C4-2B (cell line): ENCODE data around the gene OR6N1.

Source experiments
- H3K27ac ChIP-seq: fragments of 450-650 bp; 2 replicates; pipeline ENCODE4 v1.5.1; 2017
- ZFX ChIP-seq: fragments of 450-650 bp; IDR thresholded peaks from 2 replicates; pipeline ENCODE4 v1.6.1; 2017
- TF ChIP-seq, protein P1 (sequence below): fragments of 450-650 bp; conservative IDR thresholded peaks from 2 replicates; pipeline ENCODE4 v1.5.1; 2017; ENCODE audit warnings: mild to moderate bottlenecking

OR6N1 gene

DNA sequence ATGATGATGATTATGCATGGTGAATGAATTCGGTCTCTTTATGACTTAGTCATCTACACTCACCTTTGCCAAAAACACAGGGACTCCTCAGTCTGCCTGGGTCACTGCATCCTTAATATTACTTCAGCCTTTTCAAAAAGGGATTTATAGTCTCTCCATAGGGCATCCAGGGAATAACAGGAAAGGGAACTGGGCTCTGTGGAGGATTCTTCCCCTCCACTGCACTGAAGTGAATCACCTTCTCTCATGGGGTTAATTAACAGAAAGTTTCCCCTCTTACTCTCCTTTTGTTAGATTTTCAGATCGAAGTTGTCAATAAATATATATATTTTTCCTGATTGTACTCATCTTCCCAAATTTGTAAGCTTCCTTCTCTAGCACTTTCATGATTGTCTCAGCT, 51.4 kb downstream of the OR6N1 start, which contains the start of gene OR6K3:
Gene OR6K3 (minus strand): TSS at position 101 of the 400 bp plus-strand sequence. CDS start 2,605 bp downstream, outside the sequence.
- no peak within 1 kb of the TSS for H3K27ac ChIP-seq
- no peak for TF ChIP-seq ZFX
- TF ChIP-seq, protein P1, sequence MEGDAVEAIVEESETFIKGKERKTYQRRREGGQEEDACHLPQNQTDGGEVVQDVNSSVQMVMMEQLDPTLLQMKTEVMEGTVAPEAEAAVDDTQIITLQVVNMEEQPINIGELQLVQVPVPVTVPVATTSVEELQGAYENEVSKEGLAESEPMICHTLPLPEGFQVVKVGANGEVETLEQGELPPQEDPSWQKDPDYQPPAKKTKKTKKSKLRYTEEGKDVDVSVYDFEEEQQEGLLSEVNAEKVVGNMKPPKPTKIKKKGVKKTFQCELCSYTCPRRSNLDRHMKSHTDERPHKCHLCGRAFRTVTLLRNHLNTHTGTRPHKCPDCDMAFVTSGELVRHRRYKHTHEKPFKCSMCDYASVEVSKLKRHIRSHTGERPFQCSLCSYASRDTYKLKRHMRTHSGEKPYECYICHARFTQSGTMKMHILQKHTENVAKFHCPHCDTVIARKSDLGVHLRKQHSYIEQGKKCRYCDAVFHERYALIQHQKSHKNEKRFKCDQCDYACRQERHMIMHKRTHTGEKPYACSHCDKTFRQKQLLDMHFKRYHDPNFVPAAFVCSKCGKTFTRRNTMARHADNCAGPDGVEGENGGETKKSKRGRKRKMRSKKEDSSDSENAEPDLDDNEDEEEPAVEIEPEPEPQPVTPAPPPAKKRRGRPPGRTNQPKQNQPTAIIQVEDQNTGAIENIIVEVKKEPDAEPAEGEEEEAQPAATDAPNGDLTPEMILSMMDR = no peak

DNA sequence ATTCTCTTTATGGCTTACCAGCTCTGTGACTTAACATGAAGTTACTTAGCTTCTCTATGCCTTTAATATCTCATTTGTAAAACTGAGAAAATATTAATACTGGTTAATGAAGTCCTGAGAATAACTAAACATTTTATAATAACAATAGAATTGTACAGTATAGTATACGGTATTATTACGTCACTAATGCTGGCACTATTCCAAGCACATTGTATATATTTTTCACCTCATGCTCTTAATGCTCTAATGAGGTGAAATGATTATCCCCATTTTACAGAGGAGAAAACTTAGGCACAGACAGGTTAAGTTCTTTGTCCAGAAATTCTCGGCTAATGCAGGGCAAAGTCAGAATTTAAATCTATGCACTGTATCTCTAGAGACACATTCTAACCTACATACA, 52.3 kb downstream of the OR6N1 start:
- TF ChIP-seq ZFX = no peak
- TF ChIP-seq, protein P1 = no peak
- no peak overlapping the region for H3K27ac ChIP-seq

GRCh38 chr1:158717344-158717743, 54.7 kb downstream of the OR6N1 start:
- H3K27ac ChIP-seq = no peak overlapping the region
- TF ChIP-seq, protein P1 = no peak
- TF ChIP-seq ZFX = no peak

- TF ChIP-seq, protein P1 = no peak
- no peak for TF ChIP-seq ZFX
- H3K27ac ChIP-seq = no peak overlapping the region
Observed at GRCh38 chr1:158716335-158716734, 55.7 kb downstream of the OR6N1 start.

DNA sequence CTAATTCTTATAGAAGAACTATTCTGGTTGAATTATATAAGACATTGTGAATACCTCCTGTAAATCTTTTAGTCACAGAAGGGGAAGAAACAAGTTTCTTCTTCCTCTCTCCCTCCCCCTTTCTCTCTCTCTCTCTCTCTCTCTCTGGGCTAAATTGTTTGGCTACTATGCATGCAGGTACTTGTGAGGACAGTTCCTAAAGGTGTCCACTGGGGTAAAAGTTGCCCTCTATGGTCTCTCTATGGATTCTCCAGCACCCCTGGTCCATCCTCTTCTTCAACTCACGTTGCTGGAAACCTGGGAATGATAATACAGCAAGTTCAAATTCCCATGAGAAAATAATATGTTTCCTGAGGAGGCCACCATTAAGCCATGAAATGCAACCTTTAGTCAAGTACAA, 57.2 kb downstream of the OR6N1 start:
- no peak overlapping the region for H3K27ac ChIP-seq
- TF ChIP-seq, protein P1 = no peak
- TF ChIP-seq ZFX = no peak
